ENCODE data around the gene PPP2R5A.

The PPP2R5A gene

GRCh38 chr1:212344905-212345304 is 59.7 kb downstream of the PPP2R5A start:
- no peaks in the 10 kb centered on the region for H3K9me3 ChIP-seq (ENCODE audit: severe bottlenecking)
- TF ChIP-seq, protein P1, sequence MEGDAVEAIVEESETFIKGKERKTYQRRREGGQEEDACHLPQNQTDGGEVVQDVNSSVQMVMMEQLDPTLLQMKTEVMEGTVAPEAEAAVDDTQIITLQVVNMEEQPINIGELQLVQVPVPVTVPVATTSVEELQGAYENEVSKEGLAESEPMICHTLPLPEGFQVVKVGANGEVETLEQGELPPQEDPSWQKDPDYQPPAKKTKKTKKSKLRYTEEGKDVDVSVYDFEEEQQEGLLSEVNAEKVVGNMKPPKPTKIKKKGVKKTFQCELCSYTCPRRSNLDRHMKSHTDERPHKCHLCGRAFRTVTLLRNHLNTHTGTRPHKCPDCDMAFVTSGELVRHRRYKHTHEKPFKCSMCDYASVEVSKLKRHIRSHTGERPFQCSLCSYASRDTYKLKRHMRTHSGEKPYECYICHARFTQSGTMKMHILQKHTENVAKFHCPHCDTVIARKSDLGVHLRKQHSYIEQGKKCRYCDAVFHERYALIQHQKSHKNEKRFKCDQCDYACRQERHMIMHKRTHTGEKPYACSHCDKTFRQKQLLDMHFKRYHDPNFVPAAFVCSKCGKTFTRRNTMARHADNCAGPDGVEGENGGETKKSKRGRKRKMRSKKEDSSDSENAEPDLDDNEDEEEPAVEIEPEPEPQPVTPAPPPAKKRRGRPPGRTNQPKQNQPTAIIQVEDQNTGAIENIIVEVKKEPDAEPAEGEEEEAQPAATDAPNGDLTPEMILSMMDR (IDR thresholded peaks at IDR 0.05; ENCODE audit: poor library complexity, severe bottlenecking), result no peak
- DNase-seq (ENCODE audit: low spot score) (no peak), ATAC-seq (ENCODE audit: low read depth) (no peak)
- no peaks in the 10 kb centered on the region for H3K27me3 ChIP-seq (ENCODE audit: insufficient read depth, poor library complexity, severe bottlenecking)
- no peak overlapping the region for H3K4me3 ChIP-seq (ENCODE audit: severe bottlenecking)
- H3K4me1 ChIP-seq (ENCODE audit: insufficient read depth, poor library complexity, severe bottlenecking), result no peaks in the 10 kb centered on the region
- H3K27ac ChIP-seq (ENCODE audit: poor library complexity, severe bottlenecking), result no peak overlapping the region
- 0 out of 2 replicates have a peak, but pooled peaks cover 5% of the 10 kb centered on the region for H3K36me3 ChIP-seq (ENCODE audit: low read depth)

- 0 out of 2 replicates have a peak, but pooled peaks cover 5% of the 10 kb centered on the region for H3K36me3 ChIP-seq (ENCODE audit: low read depth)
- TF ChIP-seq, protein P1 (IDR thresholded peaks at IDR 0.05; ENCODE audit: poor library complexity, severe bottlenecking), result no peak
- no peak overlapping the region for H3K4me3 ChIP-seq (ENCODE audit: severe bottlenecking)
Observed at GRCh38 chr1:212346601-212347000, 61.4 kb downstream of the PPP2R5A start.

GRCh38 chr1:212351588-212352362 is 66.6 kb downstream of the PPP2R5A start:
- TF ChIP-seq, protein P1 (IDR thresholded peaks at IDR 0.05; ENCODE audit: poor library complexity, severe bottlenecking), result no peak
- H3K4me1 ChIP-seq (ENCODE audit: insufficient read depth, poor library complexity, severe bottlenecking), result no peaks in the 10 kb centered on the region
- H3K36me3 ChIP-seq (ENCODE audit: low read depth), result 0 out of 2 replicates have a peak, but pooled peaks cover 5% of the 10 kb centered on the region
- H3K9me3 ChIP-seq (ENCODE audit: severe bottlenecking), result no peaks in the 10 kb centered on the region
- no peak overlapping the region for H3K27ac ChIP-seq (ENCODE audit: poor library complexity, severe bottlenecking)
- ATAC-seq (ENCODE audit: low read depth), result no peak
- no peak overlapping the region for H3K4me3 ChIP-seq (ENCODE audit: severe bottlenecking)
- DNase-seq (ENCODE audit: low spot score), result no peak
- no peaks in the 10 kb centered on the region for H3K27me3 ChIP-seq (ENCODE audit: insufficient read depth, poor library complexity, severe bottlenecking)

More at GRCh38 chr1:212346601-212347000, 61.4 kb downstream of the PPP2R5A start:
- H3K27ac ChIP-seq (ENCODE audit: poor library complexity, severe bottlenecking), result no peak overlapping the region
- H3K9me3 ChIP-seq (ENCODE audit: severe bottlenecking), result no peaks in the 10 kb centered on the region
- H3K4me1 ChIP-seq (ENCODE audit: insufficient read depth, poor library complexity, severe bottlenecking), result no peaks in the 10 kb centered on the region
- DNase-seq (ENCODE audit: low spot score) (no peak), ATAC-seq (ENCODE audit: low read depth) (no peak)
- H3K27me3 ChIP-seq (ENCODE audit: insufficient read depth, poor library complexity, severe bottlenecking), result no peaks in the 10 kb centered on the region

GRCh38 chr1:212353181-212353580 is 68.0 kb downstream of the PPP2R5A start:
- no peak for DNase-seq (ENCODE audit: low spot score)
- H3K36me3 ChIP-seq (ENCODE audit: low read depth), result 0 out of 2 replicates have a peak, but pooled peaks cover 5% of the 10 kb centered on the region
- H3K4me3 ChIP-seq (ENCODE audit: severe bottlenecking), result no peak overlapping the region
- H3K27ac ChIP-seq (ENCODE audit: poor library complexity, severe bottlenecking), result no peak overlapping the region
- ATAC-seq (ENCODE audit: low read depth), result no peak
- H3K4me1 ChIP-seq (ENCODE audit: insufficient read depth, poor library complexity, severe bottlenecking), result no peaks in the 10 kb centered on the region
- TF ChIP-seq, protein P1 (IDR thresholded peaks at IDR 0.05; ENCODE audit: poor library complexity, severe bottlenecking), result no peak
- H3K27me3 ChIP-seq (ENCODE audit: insufficient read depth, poor library complexity, severe bottlenecking), result no peaks in the 10 kb centered on the region
- H3K9me3 ChIP-seq (ENCODE audit: severe bottlenecking), result no peaks in the 10 kb centered on the region

DNA sequence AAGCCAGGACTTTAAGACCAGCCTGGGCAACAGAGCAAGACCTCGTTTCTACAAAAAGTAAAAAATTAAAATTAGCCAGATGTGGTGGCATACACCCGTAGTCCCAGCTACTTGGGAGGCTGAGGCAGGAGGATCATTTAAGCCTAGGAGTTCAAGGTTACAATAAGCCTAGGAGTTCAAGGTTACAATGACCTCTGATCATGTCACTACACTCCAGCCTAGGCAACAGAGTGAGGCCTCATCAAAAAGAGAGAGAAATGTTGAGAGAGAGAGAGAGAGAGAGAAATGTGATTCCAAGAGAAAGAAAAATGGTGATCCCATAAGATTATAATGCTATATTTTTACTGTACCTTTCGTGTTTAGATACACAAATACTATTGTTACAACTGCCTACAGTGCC is 69.3 kb downstream of the PPP2R5A start:
- no peak overlapping the region for H3K4me3 ChIP-seq (ENCODE audit: severe bottlenecking)
- H3K36me3 ChIP-seq (ENCODE audit: low read depth), result no peaks in the 10 kb centered on the region; the same call in 1 of the 2 replicates
- no peak for DNase-seq (ENCODE audit: low spot score)
- ATAC-seq (ENCODE audit: low read depth), result no peak
- H3K9me3 ChIP-seq (ENCODE audit: severe bottlenecking), result no peaks in the 10 kb centered on the region
- TF ChIP-seq, protein P1 (IDR thresholded peaks at IDR 0.05; ENCODE audit: poor library complexity, severe bottlenecking), result no peak
- H3K27me3 ChIP-seq (ENCODE audit: insufficient read depth, poor library complexity, severe bottlenecking), result no peaks in the 10 kb centered on the region
- H3K27ac ChIP-seq (ENCODE audit: poor library complexity, severe bottlenecking), result no peak overlapping the region
- H3K4me1 ChIP-seq (ENCODE audit: insufficient read depth, poor library complexity, severe bottlenecking), result no peaks in the 10 kb centered on the region
